Forelimb muscle (tissue), 1 donor: ENCODE measurements around the gene VAV2. TPM values are rescaled to one million over a fixed set of nuclear protein-coding genes. Genes with fewer than 3 reads are reported as not detected.

Experiments
- DNase-seq: peaks from one replicate; pipeline ENCODE4 v3.0.0-alpha.2; 2013; ENCODE audit warnings: low read depth
- polyA plus RNA-seq: library from polyadenylated mRNA; unstranded; fragments of 120-200 nt; gene quantifications from one replicate; pipeline ENCODE4 v1.2.1, GENCODE V29; 2013; ENCODE audit not compliant: insufficient read length

Gene VAV2
- polyA plus RNA-seq, 1 donor: 13.5 TPM

DNA sequence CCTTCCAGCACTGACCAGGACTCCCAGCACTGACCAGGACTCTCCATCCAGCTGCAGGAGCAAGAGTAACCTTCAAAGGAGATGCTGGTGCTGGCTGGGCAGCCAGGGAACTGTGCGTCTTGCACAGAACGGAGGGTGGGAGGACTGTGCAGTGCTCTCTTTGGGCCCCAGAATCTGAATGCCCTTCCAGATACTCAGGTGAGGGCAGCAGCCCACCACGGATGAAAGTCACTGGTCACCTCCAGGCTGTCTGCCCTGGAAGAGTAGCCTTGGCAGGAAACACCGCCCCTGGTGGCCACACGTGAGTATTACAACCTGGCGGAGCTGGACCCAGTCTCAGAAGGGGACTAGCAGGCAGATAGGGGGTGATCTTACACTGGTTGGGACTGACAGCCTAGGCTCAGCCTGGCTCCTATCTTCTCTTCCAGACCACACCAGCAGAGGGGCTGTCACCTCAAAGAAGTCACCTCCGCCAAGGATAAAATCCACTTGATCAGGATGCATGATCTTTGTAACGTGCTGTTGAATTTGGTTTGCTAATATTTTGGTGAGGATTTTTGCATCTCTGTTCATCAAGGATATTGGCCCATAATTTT lies 249.2 kb downstream of the VAV2 start:
- no peak for DNase-seq

- DNase-seq: no peak
These were observed 249.9 kb downstream of the VAV2 start for GRCh38 chr9:133742251-133742650.

DNA sequence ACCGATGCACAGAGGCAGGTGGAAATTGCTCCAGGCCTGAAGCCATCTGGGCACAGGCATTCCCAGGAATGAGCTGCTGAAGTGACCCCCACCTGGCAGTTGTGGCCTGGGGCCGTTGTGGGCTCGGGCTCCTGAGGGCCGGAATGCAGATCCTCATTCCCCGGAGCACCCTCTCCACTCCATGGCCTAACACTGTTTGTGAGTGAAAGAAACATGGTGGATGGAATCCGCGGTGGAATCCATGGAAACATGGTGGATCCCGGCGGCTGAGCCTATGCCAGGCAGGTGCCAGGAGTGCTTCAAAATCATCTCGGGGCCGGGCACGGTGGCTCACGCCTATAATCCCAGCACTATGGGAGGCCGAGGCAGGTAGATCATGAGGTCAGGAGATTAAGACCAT lies 250.4 kb downstream of the VAV2 start:
- no peak for DNase-seq

GRCh38 chr9:133740911-133741310 lies 251.2 kb downstream of the VAV2 start:
- no peak for DNase-seq

DNA sequence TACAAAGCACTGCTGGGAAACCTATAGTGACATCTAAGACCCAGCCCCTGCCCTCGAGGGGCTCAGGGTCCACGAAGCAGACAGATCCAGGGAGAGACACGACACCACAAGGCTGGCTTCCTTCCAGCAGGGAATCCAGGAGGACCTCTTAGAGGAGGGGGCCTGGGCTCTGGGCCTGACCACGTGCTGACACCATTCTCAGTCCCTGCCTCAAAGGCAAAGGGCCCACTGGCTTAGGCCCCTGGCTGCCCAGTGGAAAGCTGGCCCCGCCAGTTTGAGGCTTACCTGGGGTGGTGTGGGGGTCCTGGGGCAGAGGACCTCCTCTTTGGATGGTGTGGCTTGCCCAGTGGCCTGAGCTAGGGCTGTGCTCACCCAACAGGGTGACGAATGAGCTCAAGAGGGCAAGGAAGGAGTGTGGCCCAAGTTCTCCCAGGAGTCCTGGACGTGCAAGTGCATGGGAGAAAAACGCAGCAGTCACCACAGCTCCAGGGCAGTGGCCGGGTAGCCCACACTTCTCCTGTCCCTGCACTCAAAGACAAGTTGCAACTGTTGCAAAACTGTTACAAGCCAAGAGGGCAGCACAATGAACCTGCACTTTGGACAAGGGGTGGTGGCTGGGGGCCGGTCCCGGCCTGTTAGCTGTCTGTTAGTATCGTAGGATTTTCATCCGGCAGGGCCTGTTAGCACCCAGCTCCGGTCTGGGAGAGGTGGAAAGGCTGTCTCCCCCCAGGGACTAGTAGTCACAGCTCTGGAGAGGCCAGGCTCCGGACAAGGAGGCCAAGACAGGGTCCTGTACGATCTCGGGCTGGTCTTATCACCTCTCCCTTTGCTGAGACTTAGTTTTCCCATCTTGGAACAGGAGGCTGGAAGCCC lies 252.5 kb downstream of the VAV2 start:
- DNase-seq: no peak

DNA sequence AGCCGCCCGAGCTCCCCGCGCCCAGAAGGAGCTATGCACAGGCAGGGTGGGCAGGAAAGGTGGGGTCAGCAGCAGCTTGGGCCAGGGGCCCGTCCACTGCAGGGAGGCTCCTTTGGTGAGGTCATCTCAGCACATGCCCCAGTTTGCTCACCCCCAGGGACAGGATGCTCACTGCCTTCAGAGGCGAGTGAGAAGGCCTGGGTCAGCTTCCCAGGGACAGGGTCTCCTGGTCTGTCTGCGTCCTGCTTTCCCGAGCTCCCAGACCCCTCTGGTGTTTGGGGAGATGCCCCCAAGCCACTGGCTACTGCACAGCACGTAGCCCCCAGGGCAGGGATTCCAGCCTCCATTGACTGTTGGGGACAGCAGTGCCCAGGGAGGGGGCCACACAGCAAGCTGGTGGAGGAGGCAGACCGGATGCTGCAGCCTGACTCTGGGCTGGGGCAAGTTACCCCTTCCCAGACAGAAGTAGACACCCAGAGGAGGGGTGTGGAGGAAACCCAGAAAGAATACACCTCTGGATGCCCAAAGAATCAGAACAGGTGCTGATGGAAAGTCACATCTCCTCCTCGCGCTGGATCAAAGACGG lies 253.4 kb downstream of the VAV2 start:
- DNase-seq: no peak

- no peak for DNase-seq
These were observed 254.1 kb downstream of the VAV2 start, which contains the start of gene SARDH for GRCh38 chr9:133737774-133738639. Gene SARDH, minus strand, starts transcription at chr9:133738352. Its CDS starts 4,179 bp downstream, at chr9:133734173.

GRCh38 chr9:133737071-133737773 lies 254.9 kb downstream of the VAV2 start:
- DNase-seq: no peak

GRCh38 chr9:133735931-133736330 lies 256.2 kb downstream of the VAV2 start:
- no peak for DNase-seq

GRCh38 chr9:133735415-133735775 lies 256.7 kb downstream of the VAV2 start:
- no peak for DNase-seq

DNA sequence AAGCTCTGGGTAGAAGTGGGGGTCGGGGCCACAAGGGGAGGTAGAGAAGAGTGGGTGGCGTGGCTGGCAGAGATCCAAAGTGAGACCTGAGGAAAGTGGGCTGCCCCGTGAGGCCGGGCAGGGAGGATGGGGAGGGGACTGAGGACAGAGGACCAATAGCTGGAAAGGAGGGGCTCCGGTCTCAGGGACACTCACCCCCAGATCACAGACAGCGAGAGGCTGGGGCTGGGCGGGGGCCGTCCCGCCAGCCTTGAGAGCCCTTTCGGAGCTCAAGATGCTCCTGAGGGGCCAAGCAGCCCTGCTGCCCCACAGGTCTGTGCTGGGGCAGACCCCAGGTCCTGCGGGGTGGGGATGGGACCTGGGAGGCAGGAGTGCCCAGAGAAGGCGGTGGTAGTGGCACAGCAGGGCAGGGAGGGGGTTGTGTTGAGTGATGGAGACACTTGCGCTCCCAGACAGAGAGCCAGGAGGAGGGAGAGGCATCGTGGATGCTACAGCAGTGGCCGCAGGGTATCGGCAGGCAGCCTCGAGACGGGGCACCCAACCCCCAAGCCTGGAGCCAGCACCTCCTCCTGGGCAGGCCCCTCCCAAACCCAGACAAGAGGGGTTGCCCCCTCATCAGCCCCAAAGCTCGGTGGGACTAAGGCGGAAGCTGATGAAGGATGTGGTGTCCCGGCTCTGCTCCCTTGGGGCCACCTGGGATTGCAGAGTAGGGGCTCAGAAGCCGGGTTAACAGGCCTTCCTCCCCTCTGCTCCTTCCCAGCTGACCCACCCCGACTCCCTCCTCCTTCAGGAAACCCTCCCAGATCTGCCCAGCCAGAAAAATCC lies 257.3 kb downstream of the VAV2 start:
- DNase-seq: no peak

DNA sequence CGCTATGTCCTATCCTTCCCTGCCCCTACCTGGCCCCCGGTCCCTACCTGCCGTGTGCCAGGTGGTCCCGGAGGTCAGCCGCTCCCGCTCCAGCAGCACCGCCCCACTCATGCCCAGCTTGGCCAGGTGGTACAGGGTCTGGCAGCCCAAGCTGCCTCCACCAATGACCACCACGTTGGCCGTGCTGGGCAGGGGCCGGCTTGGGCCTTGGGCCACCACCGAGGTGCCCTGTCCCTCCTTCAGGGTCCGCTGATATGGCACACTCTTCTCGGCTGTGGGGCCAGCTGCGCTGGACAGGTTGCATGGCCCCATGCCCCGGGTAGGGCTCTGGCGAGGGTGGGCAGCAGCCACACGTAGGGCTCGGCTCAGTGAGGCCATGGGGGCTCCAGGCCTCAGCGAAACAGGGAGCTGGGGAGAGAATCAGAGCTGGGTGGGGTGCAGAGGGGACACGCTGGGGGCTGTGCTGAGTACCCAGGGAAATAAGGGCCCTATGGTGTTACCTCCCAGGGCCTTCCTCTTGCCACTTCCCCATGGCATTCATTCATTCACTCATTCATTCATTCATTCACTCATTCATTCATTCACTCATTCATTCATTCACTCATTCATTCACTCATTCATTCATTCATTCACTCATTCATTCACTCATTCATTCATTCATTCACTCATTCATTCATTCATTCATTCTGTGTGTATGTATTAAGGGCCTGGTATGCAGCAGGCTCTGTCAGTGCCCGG lies 258.2 kb downstream of the VAV2 start:
- no peak for DNase-seq

- no peak for DNase-seq
These were observed 258.7 kb downstream of the VAV2 start for GRCh38 chr9:133733421-133733795.

GRCh38 chr9:133732639-133733408 lies 259.3 kb downstream of the VAV2 start:
- no peak for DNase-seq

DNA sequence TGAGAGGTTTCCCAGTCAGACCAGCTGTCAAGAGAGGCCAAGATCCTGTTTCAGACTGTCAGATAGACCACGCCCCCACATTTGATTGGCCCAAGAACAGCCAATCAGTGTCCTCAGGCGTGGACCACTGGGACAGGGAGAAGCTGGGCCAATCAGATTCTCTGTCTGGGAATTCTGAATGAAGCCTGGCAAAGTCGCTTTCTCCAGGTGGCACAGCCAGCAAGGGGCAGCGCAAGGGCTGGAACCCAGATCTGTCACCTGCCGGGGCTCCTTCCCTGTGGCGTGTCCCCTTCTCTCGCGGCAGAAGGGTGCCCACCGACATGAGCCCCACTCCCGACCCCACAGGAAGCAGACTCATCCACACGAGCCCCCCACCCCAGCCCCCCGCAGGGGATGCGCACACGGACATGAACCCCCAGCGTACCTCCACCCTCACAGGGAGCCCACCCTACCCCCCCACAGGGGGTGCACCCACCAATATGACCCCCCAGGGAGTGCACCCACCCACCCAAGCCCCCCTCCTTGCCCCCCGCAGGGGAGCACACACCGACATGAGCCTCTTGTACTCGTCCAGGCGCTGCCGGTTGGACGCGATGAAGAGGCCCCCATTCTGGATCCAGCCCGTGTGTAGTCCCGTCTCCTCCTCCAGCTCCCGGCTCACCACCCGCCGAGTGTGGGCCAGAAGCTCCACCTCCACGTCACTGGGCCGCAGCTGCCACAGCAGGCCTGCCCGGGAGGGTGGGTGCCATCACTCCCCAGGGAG lies 260.1 kb downstream of the VAV2 start:
- DNase-seq: no peak

DNA sequence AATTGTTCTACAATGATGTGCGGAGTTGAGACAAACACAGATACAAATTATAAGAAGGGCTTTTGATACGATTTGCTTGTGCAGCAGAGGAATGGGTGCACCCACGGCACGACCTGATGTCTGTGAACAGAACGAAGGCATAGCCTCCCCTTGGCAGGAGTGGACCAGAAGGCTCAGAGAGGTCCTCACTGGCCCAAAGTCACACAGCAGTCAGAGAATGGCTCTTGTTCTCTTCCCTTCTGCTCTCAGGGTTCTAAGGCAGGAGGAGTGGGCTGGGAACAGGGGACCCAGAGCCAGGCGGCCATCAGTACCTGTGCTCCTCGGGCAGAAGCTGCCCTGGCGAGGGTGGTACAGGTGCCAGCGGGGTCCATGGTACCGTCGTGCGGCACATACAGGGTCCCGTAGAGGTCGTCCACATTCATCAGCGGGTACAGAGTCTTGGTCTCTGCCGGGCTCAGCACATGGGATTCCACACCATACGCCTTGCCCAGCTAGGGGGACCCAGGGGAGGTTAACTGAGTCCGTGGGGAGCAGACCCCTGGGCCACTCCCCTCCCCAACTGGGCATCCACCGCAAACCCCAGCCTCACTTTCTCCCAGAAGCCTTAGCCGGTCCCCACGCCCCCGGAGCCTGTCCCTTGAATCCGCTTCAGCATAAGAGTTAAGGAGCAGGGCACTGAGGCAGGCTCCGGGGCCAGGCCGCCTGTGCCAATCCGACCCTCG lies 261.0 kb downstream of the VAV2 start:
- DNase-seq: no peak

DNA sequence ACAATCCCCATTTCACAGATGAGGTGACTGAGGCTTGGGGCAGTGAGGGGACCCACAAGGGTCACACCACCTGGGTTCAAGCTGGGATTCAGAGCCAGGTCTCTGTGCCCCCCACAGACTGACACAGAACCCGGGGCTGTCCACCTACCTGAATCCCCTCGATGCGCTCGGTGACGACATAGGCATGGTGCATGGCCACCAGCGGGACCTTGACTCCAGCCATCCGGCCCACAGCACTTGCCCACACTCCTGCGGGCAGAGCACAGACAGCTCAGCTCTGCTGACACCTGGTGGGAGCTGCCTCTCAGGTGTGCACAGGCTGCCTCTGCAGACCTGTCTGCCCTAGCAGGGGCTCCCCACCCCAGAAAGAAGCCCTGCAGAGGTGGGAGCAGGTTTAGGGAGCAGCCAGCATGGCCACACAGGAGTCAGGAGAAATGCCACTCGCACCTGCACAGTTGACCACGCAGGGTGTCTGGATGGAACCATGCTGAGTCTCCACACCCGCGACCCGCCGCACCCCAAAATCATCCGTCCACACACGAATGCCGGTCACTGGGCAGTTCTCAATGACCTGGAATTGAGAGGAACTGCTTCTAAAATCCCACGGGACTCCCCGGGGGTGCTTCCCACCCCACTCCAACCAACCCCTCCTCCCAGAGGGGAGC lies 262.4 kb downstream of the VAV2 start:
- no peak for DNase-seq
